Stimulated activated CD8-positive, alpha-beta memory T cell treated with anti-CD3 and anti-CD28 coated beads, Interleukin-7, amount 100 ng/mL, for 48 hours (primary cell): ENCODE measurements around the gene RPS3.

Experiments
- DNase-seq, 2 donors: peaks; one replicate each; pipeline ENCODE4 v3.0.0-alpha.2; 2020; ENCODE audit warnings: low read depth in 1 of 2; ENCODE audit errors: extremely low read depth in 1 of 2

RPS3 gene

GRCh38 chr11:75433443-75433842 is 34.1 kb downstream of the RPS3 start:
- no peak for DNase-seq

GRCh38 chr11:75434051-75434450 is 34.7 kb downstream of the RPS3 start:
- no peak for DNase-seq

DNA sequence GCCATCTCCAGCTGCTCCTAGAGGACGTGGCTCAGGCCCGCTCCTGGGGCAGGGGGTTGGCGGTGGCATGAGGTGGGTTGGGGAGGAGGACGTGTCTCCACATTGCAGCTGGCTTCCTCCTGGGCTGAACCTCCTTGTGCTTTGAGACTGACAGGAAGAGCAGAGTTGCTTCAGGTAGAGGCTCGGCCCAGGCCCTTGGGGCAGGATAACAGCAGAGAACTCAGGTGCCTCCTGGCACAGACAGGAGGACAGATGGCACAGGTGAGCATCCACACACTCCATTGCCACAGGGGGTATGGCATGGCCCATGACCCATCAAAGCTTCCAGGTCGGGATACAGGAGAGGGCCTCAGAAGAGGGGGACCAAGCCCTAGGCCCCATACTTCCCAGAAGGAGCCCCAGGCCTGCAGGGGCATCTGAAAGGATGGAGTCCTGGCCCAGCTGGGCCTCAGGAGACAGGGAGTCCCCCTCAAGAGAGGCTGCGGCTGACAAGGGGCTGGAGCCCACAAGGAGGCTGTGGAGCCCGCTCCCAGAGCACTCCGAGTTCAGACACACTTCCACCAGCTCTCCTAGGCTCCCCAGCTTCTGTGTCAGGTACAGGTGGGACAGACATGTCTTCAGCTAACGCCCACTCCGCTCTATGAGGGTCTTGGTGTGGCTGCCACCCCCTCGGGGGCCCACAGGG is 35.7 kb downstream of the RPS3 start:
- no peak for DNase-seq

DNA sequence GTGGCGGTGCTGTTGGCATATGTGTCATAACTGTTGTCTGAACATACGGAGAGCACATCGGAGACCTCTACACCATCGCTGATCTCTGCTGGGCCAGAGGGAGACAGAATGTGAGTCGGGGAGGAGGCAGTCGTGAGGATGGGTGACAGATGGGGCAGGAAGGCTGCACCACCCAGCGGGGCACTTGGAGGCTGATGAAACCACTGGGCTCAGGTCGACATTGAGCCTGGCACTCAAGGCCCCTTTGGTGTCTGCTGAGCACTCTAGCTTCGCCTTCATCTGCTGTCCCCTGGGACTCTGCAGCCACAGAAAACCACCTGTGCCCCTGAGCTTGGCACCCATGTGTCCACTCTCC is 36.2 kb downstream of the RPS3 start:
- no peak for DNase-seq

DNA sequence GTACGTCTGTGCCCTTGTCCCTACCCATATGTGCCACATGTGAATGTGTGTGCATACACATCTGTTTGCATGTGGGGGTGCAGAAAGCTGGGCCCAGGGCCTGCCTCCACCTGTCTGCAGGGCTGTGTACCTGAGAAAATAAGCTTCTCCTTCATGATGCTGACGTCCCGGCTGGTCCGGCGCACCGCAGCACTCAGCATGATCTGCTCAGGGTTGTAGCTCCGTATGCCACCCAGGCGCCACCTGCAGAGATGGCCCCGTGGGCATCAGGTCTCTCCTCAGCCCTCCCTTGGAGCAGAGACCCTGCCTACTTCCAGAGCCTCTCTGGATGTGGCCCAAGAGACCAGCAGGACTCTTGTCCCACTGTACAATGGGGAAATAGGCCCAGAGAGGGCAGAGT is 37.5 kb downstream of the RPS3 start:
- DNase-seq, result no peak

DNA sequence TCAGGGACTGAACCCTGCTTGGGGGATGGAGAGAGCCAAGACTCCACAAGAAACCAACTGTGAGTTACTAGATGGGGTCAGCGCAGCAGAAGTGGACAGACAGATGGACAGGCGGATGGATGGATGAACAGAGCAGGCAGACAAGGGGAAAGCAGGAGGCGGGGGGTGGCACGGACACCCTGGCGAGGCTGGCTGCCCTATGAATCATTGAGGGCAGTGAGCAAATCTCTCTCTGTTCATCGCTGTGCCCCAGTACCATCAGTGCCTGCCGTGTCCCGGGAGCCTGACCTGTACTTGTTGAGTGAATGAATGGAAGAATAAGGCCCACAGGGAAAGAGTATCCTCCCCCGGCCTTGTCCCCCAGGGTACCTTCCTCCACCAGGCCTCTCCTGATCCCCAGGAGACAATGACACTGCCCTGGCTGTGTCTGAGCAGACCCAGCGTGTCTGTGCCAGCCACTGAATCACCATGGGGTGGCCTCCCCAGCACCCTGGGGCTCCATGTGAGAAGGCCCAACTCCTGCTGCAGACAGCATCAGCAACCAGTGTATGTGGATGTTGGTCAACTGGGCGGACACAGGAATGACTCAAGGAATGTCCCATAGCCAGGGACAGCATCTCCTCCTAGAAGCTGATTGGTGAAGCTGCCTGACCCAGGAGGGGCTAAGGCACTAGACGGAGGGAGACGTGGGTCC is 38.8 kb downstream of the RPS3 start:
- DNase-seq, result no peak

DNA sequence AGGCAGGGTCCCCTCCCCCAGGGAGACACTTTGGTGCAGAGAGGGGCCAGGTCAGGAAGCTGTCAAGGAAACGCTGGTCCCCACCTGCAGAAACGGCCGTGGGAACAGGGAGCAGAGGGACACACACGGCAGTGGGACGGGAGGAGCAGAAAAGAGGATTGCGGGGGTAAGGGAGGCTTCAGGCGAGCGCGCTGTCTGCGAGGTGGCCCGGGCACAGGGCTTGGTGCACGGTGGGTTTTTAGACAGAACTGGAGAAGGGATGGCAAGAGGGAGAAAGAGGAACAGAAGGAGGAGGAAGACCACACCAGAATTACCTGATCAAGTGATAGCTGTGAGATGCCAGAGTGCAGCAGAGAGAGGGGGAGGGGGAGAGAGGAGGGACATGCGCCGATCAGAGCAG is 39.7 kb downstream of the RPS3 start:
- no peak for DNase-seq

- DNase-seq, result no peak
Observed at GRCh38 chr11:75439495-75440120, 40.3 kb downstream of the RPS3 start.

- DNase-seq, result no peak
Observed at GRCh38 chr11:75440960-75441803, 41.9 kb downstream of the RPS3 start.

DNA sequence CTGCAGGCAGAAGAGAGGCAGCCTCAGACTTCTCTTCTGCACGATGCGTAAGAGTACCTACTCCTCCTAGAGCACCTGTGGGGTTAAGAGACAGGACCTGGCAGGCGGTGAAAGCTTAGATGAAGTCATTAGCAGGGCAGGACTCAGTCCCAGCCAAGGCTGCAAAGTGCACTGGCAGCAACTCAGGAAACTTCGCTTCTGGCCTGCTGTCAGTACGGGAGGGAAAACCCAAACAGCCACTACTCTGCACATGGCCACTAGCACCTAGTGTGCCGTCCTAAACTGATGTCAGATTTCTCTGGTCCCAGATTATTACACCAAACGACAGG is 42.5 kb downstream of the RPS3 start:
- DNase-seq, result no peak

GRCh38 chr11:75442161-75442885 is 43.0 kb downstream of the RPS3 start:
- DNase-seq, result no peak

DNA sequence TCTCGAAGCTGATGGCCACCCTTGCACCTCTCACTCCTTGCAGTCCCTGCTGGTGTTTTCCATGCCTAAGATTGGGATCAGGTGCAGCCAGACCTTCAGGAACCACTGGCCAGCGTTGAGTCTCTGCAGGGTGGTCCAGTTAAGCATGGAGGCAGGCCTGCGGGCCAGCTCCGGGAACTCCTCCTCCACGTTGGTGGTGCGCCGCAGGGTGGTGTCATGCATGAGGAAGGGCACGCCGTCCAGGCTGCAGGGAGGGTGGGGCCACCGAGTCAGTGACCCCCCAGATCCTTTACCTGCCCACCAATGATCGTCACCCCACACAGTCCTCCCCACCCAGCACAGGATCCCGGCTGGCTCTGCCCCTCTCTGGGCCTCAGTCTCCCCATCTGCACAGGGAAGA is 43.7 kb downstream of the RPS3 start:
- DNase-seq, result no peak

GRCh38 chr11:75445315-75445953 is 46.1 kb downstream of the RPS3 start:
- DNase-seq, result peak; percentile 42 to 43

GRCh38 chr11:75447415-75447814 is 48.1 kb downstream of the RPS3 start:
- no peak for DNase-seq

- DNase-seq, result no peak
Observed at GRCh38 chr11:75449271-75449670, 50.0 kb downstream of the RPS3 start.

DNA sequence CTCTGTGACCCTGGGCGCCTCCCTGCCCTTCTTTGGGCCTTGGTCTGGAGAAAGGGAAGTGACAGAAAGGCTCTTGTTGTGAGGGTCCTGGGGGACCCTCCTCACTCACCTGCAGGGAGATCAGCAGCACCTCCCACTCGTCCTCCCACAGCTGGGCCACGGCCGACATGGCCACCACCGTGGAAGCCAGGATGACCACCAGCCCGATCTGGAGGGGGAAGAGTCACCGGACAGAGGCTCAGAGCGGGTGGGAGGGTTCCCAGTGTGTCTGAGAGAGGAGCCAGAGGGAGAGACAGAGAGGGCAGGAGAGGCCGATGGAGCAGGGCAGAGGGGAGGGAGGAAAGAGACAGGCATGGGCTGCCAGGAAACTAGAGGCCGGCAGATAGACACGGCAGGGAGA is 50.5 kb downstream of the RPS3 start:
- no peak for DNase-seq

DNA sequence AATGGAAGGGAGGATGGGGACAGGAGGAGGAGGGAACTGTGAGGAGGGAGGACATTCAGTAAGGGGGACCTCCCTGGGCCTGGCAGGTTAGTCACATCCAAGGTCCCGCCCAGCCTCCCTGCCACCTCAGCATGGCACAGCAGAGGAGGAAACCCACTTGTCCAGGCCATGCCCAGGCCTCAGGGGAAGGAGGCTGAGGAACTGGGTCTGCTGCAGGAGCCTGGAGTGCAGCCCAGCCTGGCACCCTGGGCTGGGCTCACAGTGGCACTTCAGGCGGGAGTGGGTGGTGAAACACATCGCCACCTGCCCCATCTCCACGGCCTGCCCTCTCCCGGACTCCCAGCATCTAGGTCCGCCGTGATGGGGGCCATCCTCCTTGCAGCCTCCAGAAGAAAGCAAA is 50.9 kb downstream of the RPS3 start:
- DNase-seq, result no peak

- peak in 1 of 2 donors; percentile 7 for DNase-seq
Observed at GRCh38 chr11:75450826-75451821, 51.8 kb downstream of the RPS3 start.
